Caco-2 (cell line): ENCODE measurements around the gene DOCK9. TPM values are rescaled to one million over a fixed set of nuclear protein-coding genes. Genes with fewer than 3 reads are reported as not detected.
A peak's percentile ranks its signal among the peaks of the same experiment; 100 is the strongest.

ENCODE experiments used
- BruUV-seq: library from RNA; stranded (reverse); fragments of 400-500 nt; replicated peaks from 2 replicates; lab custom pipeline; 2021; lab: Mats Ljungman, UMichigan
- CTCF ChIA-PET: fragments of 300-600 bp; sonication (Branson Sonifier 250); formaldehyde crosslinking; loops from one replicate; lab custom pipeline; 2022; ENCODE audit warnings: antibody characterized with exemption; lab: Charles Lee
- POLR2A ChIA-PET: fragments of 300-600 bp; sonication (Branson Sonifier 250); formaldehyde crosslinking; loops from one replicate; lab custom pipeline; 2022; ENCODE audit warnings: antibody characterized with exemption; lab: Charles Lee
- DNase-seq, 2 experiments: peaks; one replicate each; pipeline versions ENCODE4 v3.0.0 to v3.0.0-alpha.2; 2020 to 2022
- H3K27me3 ChIP-seq: replicated peaks from 2 replicates; pipeline ENCODE4 v1.6.0; 2011; ENCODE audit warnings: low read length; ENCODE audit not compliant: control insufficient read depth, insufficient read depth
- H3K36me3 ChIP-seq: 2 replicates; pipeline ENCODE4 v1.5.1; 2011; ENCODE audit warnings: low read length; ENCODE audit not compliant: control insufficient read depth, insufficient read depth
- H3K4me1 ChIP-seq: fragments of 250-450 bp; sonication (Bioruptor Pico); 2 replicates; pipeline ENCODE4 v1.5.1; 2020; ENCODE audit warnings: mild to moderate bottlenecking
- H3K4me3 ChIP-seq: 2 replicates; pipeline ENCODE4 v1.5.1; 2011; ENCODE audit warnings: low read depth, mild to moderate bottlenecking, control low read depth, low read length
- H3K9me3 ChIP-seq: fragments of 250-450 bp; sonication (Bioruptor Pico); 2 replicates; pipeline ENCODE4 v1.5.1; 2020; ENCODE audit warnings: mild to moderate bottlenecking, moderate library complexity
- H3K27ac Mint-ChIP-seq: one replicate; pipeline ENCODE4 v1.8.0; 2022; ENCODE audit warnings: mixed read lengths; ENCODE audit not compliant: unreplicated experiment
- H3K27me3 Mint-ChIP-seq: one replicate; pipeline ENCODE4 v1.8.0; 2022; ENCODE audit warnings: mixed read lengths; ENCODE audit not compliant: insufficient read depth, unreplicated experiment
- H3K36me3 Mint-ChIP-seq: one replicate; pipeline ENCODE4 v1.8.0; 2022; ENCODE audit warnings: mild to moderate bottlenecking, mixed read lengths; ENCODE audit not compliant: insufficient read depth, unreplicated experiment
- H3K4me1 Mint-ChIP-seq: one replicate; pipeline ENCODE4 v1.8.0; 2022; ENCODE audit warnings: low read depth, mixed read lengths; ENCODE audit not compliant: unreplicated experiment
- H3K4me3 Mint-ChIP-seq: one replicate; pipeline ENCODE4 v1.8.0; 2022; ENCODE audit warnings: mild to moderate bottlenecking, moderate library complexity, mixed read lengths; ENCODE audit not compliant: unreplicated experiment
- H3K9me3 Mint-ChIP-seq: one replicate; pipeline ENCODE4 v1.8.0; 2022; ENCODE audit warnings: mixed read lengths; ENCODE audit not compliant: unreplicated experiment
- CTCF ChIP-seq, 2 experiments: fragments of 200-600 bp in 1 of 2; IDR thresholded peaks; 1 replicate in 1 of 2; 2 replicates in 1 of 2; pipeline versions ENCODE4 v1.5.1 to v1.8.0; 2011 to 2022; ENCODE audit warnings: antibody characterized with exemption in 1 of 2, control low read depth in 1 of 2, inconsistent platforms in 1 of 2, low read depth in 1 of 2, low read length in 1 of 2, mild to moderate bottlenecking in 1 of 2, moderate library complexity in 1 of 2; ENCODE audit not compliant: insufficient read depth in 1 of 2, severe bottlenecking in 1 of 2, unreplicated experiment in 1 of 2
- intact Hi-C: fragments of 100-400 bp; cut with micrococcal nuclease; formaldehyde crosslinking; loops from one replicate; pipeline ENCODE4 v1.10.0; 2022; ENCODE audit not compliant: unreplicated experiment
- total RNA-seq: library from RNA; stranded (reverse); gene quantifications from 2 replicates; pipeline ENCODE4 v1.2.3, GENCODE V29; 2022

Gene DOCK9
- total RNA-seq, 1 experiment from 2014 or later: 260 TPM

- Histone ChIP-seq H3K27me3 (no peaks in the 10 kb centered on the region), H3K9me3 (no peaks in the 10 kb centered on the region), H3K4me1 (no peaks in the 10 kb centered on the region), H3K36me3 (0 out of 2 replicates have a peak, but pooled peaks cover 1% of the 10 kb centered on the region), H3K4me3 (no peak overlapping the region)
- TF ChIP-seq CTCF (IDR thresholded peaks at IDR 0.05; ENCODE audit: insufficient read depth in 1 of 2, low read depth in 1 of 2, low read length in 1 of 2, severe bottlenecking in 1 of 2, unreplicated experiment in 1 of 2): peak in 1 of 2 experiments; percentile 10
- ChIA-PET POLR2A (no interaction called here), CTCF (interaction anchor here (1.1 kb wide), 1 partner anchor 167 kb away, joined by 3 read pairs; no protein-coding TSS in a partner anchor)
- no peaks in the 10 kb centered on the region for H3K9me3 Mint-ChIP-seq
- H3K27me3 Mint-ChIP-seq: no peaks in the 10 kb centered on the region
- peaks cover 90% of the 10 kb centered on the region for H3K36me3 Mint-ChIP-seq
- H3K4me1 Mint-ChIP-seq: no peaks in the 10 kb centered on the region
- no peak for DNase-seq
- no peak overlapping the region for H3K27ac Mint-ChIP-seq
- intact Hi-C loops: no loop called here
- no TSS peak for BruUV-seq
- no peak overlapping the region for H3K4me3 Mint-ChIP-seq
Observed at GRCh38 chr13:98866882-98867281, 111.0 kb downstream of the DOCK9 start.

- no peaks in the 10 kb centered on the region for H3K4me1 Mint-ChIP-seq
- no peaks in the 10 kb centered on the region for H3K9me3 ChIP-seq
- H3K36me3 Mint-ChIP-seq: peaks cover 94% of the 10 kb centered on the region
- no TSS peak for BruUV-seq
- no peak overlapping the region for H3K4me3 ChIP-seq
- no peak for DNase-seq
- H3K4me3 Mint-ChIP-seq: no peak overlapping the region
- intact Hi-C loops: no loop called here
- CTCF ChIA-PET: no interaction called here
- no peak for TF ChIP-seq CTCF (IDR thresholded peaks at IDR 0.05; ENCODE audit: insufficient read depth in 1 of 2, low read depth in 1 of 2, low read length in 1 of 2, severe bottlenecking in 1 of 2, unreplicated experiment in 1 of 2)
- POLR2A ChIA-PET: no interaction called here
- H3K27me3 ChIP-seq: no peaks in the 10 kb centered on the region
- H3K9me3 Mint-ChIP-seq: no peaks in the 10 kb centered on the region
- no peaks in the 10 kb centered on the region for H3K27me3 Mint-ChIP-seq
- H3K36me3 ChIP-seq: peaks cover 4% of the 10 kb centered on the region; the same call in 1 of the 2 replicates
- no peaks in the 10 kb centered on the region for H3K4me1 ChIP-seq
- no peak overlapping the region for H3K27ac Mint-ChIP-seq
Observed at GRCh38 chr13:98860491-98860890, 117.4 kb downstream of the DOCK9 start.

- no peak overlapping the region for H3K27ac Mint-ChIP-seq
- no TSS peak for BruUV-seq
- no peak overlapping the region for H3K4me3 Mint-ChIP-seq
- no peak for DNase-seq
- H3K36me3 ChIP-seq: peaks cover 4% of the 10 kb centered on the region
- no peak overlapping the region for H3K4me3 ChIP-seq
- H3K4me1 ChIP-seq: no peaks in the 10 kb centered on the region
- H3K9me3 ChIP-seq: no peaks in the 10 kb centered on the region
- no peak for TF ChIP-seq CTCF (IDR thresholded peaks at IDR 0.05; ENCODE audit: insufficient read depth in 1 of 2, low read depth in 1 of 2, low read length in 1 of 2, severe bottlenecking in 1 of 2, unreplicated experiment in 1 of 2)
- ChIA-PET CTCF (no interaction called here), POLR2A (no interaction called here)
- intact Hi-C loops: no loop called here
- H3K27me3 Mint-ChIP-seq: no peaks in the 10 kb centered on the region
- no peaks in the 10 kb centered on the region for H3K9me3 Mint-ChIP-seq
- no peaks in the 10 kb centered on the region for H3K4me1 Mint-ChIP-seq
- H3K36me3 Mint-ChIP-seq: peaks cover 100% of the 10 kb centered on the region
- no peaks in the 10 kb centered on the region for H3K27me3 ChIP-seq
Observed at GRCh38 chr13:98858191-98858590, 119.7 kb downstream of the DOCK9 start.
